ENCODE results near the gene RIBC2.
"Not testable (repeated sequence)": the region's sequence is repeated elsewhere in the genome, so short reads cannot be mapped to it uniquely, and the experiment has no call there.

The RIBC2 gene

DNA sequence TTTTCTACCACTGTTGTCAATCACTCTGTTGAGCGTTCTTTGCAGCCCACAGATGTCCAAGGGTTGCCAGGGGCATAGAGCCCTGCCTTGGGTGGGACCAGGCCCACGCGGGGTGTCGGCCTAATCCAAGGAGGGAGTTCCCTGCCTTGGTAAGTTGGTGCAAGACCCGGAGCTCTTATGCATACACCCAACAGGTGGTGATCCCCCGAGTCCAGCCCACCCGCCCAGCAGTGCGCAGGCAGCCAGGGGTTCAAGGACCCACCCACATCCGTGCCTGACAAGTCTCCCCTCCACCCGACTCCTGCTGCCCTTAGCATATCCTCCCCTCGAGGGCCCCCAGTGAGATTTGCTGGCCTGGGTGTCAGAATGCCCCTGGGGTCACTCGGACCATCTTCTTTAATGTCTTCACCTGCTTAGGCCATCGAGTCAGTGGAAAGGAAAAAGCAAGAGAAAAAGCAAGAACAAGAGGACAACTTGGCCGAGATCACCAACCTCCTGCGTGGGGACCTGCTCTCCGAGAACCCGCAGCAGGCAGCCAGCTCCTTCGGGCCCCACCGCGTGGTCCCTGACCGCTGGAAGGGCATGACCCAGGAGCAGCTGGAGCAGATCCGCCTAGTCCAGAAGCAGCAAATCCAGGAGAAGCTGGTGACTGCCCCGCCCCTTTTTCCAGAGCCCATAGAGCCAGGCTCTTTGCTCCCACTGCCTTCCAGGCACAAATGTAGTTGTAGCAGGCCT is 12.2 kb downstream of the RIBC2 start:
- peak; percentile 41 for DNase-seq

DNA sequence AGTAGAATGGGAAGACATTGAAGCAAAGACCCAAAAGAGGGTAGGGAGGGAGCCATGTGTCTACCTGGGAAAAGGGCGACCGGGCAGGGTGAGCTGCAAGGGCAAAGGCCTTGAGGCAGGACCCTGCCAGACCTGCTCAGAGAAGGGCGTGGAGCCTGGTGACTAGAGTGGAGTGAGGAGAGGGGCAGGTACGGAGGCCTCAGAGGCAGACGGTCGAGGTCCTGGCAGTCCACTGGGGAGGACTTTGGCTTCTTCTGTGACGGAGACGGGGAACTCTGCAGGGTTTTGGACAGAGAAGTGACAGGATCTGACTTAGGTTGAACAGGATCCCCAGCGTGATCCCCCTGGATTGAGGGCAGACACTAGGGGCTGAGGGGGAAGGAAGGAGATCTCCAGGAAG is 12.9 kb downstream of the RIBC2 start:
- DNase-seq: peak; percentile 21

DNA sequence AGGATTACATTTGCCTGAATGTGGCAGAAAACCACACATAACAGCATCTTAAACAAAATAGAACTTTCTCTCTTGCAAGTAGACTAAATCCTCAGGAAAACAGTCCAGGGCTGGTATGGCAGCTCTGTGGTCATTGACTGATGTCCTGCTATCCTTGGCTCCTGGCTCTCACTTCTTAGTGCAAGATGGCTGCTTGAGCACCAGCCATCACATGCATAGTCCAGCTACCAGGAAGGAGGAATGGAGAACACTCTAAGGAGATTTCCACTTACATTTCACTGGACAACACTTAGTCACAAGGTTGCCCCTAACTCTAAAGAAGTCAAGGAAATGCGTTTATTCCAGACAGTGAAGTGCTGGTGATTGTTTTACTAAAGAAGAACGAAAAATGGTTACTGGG is 13.6 kb downstream of the RIBC2 start:
- DNase-seq: peak; percentile 13

DNA sequence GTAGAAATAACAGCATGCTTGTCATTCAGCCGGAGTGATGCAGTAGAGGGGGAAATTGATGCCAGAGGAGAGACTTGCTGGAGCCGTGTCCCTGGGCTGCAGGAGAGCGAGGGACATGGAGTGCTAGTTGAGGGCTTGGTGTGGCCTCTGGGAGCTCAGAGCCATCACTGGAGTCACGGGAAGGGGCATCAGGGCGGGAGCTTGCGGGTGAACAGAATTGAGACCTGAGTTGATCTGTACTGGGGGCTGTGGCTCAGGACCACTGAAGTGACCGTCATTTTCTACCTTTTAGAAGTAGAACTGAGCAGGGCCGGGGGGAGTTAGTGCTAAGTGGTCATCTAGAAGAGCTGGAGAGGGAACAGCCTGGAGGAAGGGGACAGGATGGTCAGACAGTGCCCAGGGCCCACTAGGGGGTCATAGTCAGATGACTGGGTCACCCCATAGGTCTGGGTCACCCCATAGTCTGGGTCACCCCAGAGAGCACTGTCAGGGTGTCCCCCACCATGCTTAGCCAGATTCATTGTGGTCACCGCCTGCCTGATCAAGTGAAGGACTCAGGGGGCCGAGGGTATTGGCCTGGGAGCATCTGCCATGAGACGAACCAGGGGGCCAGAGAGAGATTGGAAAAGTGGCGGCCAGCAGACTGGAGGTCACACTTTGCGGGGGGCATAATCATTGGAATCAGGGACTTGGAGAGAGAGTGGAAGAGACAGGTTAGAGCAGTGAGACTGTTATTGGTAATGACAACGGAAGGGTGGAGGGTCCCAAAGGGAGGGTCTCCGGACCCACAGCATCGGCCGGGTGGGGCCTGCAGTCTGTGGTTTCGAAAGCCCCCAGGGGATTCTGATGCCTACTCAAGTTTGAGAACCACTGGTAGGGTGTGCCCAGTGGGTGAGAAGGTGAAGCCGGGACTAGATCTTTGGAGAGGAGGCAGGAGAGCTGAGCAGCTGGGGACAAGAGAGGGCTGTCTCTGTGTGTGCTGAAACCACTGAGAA is 15.2 kb downstream of the RIBC2 start:
- no peak for DNase-seq

DNA sequence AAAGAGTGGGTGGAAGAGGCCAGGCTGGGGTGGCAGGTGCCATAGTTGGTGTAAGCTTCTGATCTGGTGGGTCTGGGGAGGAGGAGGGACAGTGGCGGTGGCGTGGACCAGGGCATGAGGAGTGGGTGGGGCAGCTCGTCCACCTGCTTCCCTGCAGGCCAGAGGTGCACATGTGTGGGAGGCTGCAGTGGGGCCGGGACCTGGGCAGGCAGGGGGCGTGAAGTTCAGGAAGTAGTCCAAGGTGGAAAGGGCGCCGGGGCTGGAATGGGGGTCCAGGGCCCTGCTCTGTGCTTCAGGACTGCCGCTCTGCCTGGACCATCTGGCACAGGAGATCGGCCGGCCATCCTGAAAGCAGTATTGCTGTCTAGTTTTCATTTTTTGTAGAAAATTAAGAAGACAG is 15.9 kb downstream of the RIBC2 start:
- DNase-seq: no peak

DNA sequence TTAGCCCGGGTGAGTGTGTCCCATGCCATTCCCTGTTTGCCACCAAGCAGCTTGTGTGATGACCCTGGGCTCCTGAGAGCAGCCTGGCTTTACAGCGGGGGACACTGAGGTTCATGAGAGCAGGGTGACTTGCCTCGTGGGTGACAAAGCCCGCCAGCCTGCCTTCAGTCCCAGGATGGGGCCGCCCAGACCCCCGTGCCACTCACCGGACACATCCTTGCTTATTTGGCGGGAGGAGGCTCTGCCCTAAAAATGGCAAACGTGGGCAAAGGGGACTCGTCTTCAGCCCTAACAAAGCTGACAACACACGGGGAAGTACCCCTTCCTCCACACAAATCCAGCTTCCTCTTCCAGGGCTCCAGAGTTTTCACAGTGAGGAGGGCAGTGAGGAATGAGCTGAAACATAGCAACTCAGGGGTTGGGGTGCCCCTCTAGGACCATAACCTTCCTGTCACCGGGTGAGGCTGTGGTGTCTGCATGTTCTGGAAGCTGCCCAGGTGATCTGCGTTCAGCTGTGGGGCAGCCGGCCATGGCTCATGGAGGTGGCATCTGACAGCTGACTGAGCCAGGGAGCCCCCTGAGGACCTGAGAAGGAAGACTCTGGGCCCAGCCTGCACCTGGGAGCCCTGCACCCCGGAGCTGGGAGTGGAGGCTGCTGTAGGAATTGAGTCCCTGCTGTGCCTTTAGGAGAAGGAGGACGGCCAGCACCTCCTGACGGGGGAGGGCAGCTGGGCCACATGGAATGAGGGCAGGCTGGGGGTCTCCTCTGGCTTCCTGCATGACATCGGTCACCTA is 16.7 kb downstream of the RIBC2 start:
- DNase-seq: no peak

DNA sequence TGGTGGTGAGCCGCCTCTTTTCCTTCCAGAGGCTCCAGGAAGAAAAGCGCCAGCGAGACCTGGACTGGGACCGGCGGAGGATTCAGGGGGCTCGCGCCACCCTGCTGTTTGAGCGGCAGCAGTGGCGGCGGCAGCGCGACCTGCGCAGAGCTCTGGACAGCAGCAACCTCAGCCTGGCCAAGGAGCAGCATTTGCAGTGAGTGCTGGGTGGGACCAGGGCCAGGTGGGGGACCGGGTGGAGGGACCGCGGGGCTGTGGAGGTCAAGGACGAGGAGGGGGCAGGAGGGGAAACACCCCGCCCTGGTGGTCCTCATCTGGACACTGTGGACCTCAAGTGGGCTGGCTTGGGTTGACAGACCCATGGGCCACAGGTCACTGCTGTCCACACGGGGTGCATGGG is 17.4 kb downstream of the RIBC2 start:
- no peak for DNase-seq

DNA sequence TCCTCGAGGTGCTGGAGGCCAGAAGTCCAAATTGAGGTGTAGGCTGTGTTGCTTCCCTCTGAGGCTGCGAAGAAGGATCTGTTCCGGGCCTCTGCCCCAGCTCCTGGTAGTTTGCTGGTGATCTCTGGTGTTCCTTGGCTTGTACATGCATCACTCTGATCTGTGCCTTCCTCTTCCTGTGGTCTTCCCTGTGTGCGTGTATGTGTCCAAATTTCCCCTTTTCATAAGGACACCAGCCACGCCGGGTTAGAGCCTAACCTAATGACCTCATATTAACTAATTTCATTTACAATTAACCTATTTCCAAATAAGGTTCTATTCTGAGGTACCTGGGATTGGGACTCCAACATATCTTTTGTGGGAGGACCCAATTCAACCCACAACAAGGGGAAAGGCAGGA is 21.5 kb downstream of the RIBC2 start:
- DNase-seq: no peak

DNA sequence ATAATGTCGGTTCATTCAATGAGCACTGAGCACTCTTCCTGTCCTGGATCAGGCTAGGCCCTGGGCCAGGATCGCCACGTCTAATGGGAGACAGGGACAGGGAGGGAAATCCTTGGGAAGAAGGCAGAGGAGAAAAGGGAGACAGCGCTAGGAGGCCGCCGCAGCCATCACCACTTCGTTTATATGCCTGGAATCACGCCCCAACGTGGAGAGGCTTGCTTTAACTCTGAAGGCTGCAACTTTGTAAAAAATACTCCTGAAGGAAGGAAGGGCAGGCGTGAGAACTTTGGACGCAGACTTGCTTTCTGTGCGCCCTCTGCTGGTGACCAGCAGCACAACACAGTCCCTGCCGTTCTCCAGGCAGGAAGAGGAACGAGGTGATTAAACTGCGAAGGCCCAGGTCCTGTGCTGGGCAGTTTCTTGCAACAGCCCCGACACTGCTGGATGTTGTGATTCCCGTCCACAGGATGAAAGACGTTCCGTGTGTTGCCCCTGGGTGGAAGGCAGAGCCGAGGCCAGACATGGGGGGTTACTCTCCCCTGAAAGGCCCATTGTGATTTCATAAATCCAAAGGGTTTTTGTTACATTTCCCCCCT is 22.1 kb downstream of the RIBC2 start:
- DNase-seq: peak; percentile 94

DNA sequence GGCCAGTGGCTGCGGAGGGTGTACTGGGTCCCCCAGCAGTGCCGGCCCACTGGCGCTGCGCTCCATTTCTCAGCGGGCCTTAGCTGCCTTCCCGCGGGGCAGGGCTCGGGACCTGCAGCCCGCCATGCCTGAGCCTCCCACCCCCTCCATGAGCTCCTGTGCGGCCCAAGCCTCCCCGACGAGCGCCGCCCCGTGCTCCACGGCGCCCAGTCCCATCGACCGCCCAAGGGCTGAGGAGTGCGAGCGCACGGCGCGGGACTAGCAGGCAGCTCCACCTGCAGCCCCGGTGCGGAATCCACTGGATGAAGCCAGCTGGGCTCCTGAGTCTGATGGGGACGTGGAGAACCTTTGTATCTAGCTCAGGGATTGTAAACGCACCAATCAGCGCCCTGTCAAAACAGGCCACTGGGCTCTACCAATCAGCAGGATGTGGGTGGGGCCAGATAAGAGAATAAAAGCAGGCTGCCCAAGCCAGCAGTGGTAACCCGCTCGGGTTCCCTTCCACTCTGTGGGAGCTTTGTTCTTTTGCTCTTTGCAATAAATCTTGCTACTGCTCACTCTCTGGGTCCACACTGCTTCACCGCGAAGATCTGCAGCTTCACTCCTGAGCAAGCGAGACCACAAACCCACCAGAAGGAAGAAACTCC is 23.5 kb downstream of the RIBC2 start:
- not testable (repeated sequence) for DNase-seq

DNA sequence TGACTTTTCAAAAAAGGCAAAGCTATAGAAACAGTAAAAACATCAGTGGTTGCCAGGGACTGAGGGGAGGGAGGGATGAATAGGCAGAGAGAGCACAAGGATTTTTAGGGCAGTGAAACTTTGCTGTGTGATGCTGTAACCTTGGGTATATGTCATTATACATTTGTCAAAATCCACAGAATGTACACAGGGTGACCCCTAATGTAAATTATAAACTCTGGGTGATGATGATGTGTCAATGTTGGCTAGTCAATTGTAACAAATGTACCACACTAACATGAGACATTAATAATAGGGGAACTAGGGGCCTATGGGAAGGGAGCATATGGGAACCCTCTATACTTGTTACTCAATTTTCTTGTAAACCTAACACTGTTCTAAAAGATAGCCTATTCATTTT is 24.8 kb downstream of the RIBC2 start:
- no peak for DNase-seq

DNA sequence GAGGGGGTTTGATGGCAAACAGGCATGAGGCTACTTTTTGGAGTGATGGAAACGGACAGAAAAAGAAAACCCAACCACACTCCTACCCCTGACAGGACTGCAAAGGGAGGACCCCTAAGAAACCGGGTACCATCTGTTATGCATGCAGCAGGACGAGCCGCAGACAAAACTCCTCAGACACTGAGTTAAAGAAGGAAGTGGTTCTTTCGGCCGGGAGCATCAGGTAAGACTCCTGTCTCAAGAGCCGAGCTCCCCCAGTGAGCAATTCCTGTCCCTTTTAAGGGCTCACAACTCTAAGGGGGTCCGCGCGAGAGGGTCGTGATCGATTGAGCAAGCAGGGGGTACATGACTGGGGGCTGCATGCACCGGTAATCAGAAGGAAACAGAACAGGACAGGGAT is 27.2 kb downstream of the RIBC2 start:
- DNase-seq: not testable (repeated sequence)

DNA sequence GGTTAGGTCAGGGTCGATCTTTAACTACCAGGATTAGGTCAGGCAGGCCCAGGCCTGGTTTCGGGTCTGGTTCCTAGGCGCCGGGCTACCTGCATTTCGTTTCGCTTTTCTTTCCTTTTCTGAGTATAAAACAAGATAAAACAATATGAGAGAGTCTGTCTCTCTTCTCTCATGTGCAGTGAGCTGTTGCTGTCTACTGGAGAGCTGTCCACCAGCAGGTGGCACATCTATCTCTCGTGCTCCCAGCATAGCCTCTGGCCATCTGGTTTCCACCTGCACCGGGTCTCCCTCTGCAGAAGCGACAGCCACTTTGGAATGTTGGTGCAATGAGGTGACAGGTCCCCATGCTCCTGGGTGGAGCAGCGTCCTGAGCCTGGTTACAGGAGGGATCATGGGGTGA is 27.6 kb downstream of the RIBC2 start:
- peak; percentile 82 for DNase-seq

DNA sequence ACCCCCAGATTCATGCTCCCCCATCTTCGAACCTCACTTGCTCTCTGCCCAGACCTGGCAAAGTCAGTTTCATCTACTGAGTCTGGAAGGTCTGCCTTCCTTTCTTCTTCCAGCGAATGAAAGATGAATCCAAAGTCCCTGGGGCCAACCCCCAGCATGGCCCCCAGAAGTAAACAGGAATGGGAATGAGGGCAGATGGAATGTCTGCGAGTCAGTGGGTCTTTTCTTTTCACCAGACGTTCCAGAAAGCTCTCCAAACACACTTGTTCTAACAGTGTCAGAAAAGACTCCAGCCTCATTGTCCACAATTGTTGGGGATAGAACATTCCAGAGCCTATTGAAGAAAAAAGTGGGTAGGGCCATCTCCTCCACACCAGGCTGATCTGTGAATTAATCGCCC is 28.6 kb downstream of the RIBC2 start:
- DNase-seq: no peak

DNA sequence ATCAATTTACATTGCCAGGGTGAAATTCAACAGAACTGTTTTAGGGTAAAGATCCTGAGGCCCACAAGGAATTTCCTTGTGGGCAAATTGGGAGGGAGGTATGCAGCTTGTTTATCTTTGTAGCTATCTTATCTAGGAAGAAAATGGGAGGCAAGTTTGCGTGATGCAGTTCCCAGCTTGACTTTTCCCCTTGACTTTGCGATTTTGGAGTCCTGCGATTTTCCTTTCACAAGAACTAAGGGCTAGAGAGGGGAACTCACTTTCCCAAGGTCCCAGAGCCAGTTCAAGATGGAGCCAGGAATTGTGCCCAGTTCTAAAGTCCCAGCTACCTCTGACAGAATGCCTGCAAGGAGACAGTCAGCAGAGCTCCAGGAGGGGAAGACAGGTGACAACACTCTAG is 30.7 kb downstream of the RIBC2 start:
- peak; percentile 77 for DNase-seq

DNA sequence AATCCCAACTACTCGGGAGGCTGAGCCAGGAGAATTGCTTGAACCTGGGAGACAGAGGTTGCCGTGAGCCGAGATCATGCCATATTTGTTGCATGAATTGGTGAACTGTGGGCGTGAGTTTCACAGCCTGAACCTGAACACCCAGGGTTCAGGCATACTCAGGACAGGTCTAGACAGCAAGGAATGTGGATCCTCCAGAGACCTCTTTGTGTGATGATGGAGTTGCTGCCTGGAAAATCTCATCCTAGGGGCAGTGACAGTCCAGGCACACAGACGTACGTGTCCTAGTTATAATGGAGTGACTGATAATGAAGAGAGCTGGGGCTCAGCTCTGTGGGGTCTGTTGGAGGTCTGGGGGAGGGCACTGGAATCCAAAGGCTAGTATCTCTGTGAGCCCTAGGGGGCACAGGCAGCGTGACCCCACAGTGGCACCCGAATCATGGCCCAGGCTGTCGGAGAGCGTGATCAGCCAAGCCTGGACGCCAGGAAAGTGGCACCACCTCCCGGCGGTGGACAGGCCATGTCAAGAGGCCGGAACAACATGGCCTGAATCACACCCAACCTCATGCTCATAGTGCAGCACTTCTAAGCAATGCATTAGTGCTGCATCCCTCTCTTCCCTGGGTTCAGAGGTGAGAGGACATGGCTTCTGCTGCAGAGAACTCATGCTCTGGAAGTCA is 31.7 kb downstream of the RIBC2 start:
- DNase-seq: peak; percentile 92

DNA sequence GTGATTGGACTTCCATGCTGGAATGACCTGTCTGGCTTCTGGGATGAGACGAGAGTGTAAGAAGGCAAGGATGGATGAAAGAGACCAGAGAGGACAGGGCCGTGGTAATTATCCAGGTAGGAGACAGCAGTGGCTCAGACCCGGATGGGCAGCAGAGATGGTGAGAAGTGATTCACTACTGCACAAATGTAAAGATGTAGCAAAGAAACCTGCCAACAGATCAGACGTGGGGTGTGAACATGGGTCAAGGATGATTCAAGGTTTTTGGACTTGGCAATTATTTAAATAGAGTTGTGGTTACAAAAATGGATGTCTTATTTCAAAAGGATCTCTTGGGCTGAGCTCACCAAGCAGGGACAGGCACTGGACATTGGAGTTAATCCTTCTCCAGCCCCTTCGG is 32.7 kb downstream of the RIBC2 start:
- no peak for DNase-seq

DNA sequence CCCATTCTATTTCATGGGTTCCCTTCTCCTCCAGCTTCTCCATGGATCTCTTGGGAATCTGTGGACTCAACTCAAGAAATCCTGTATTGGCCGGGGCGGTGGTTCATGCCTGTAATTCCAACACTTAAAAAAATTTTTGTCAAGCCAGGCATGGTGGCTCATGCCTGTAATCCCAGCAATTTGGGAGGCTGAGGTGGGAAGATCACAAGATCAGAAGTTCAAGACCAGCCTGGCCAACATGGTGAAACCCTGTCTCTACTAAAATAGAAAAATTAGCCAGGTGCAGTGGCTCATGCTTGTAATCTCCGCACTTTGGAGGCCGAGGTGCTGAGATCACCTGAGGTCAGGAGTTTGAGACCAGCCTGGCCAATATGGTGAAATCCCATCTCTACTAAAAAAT is 34.1 kb downstream of the RIBC2 start:
- DNase-seq: not testable (repeated sequence)

DNA sequence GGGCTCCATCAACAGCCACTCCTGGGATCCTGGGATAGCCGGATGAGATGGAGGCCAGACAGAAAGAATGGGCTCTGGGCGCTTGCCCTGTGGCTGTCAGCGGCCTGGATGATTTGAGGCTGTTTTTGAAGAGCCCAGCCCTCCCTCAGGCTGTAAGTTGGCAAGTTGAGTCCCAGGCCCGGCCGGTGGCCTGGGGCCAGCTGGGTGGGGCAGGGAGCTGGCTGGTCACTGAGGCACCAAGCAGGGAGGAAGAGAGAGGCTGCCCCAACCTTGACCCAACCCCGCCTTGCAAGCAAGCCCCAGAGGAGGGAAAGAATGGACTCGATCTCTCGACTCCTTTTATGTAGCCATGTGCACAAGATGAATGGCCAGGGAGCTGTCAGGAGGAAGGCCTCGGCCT is 34.9 kb downstream of the RIBC2 start:
- no peak for DNase-seq

DNA sequence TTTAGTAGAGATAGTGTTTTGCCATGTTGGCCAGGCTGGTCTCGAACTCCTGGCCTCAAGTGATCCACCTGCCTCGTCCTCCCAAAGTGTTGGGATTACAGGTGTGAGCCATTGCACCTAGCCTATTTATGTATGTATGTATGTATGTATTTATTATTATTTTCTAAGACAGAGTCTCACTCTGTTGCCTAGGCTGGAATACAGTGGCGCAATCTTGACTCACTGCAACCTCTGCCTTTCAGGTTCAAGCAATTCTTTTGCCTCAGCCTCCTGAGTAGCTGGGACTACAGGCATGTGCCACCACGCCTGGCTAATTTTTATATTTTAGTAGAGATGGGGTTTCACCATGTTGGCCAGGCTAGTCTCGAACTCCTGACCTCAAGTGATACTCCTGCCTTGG is 35.9 kb downstream of the RIBC2 start:
- not testable (repeated sequence) for DNase-seq

DNA sequence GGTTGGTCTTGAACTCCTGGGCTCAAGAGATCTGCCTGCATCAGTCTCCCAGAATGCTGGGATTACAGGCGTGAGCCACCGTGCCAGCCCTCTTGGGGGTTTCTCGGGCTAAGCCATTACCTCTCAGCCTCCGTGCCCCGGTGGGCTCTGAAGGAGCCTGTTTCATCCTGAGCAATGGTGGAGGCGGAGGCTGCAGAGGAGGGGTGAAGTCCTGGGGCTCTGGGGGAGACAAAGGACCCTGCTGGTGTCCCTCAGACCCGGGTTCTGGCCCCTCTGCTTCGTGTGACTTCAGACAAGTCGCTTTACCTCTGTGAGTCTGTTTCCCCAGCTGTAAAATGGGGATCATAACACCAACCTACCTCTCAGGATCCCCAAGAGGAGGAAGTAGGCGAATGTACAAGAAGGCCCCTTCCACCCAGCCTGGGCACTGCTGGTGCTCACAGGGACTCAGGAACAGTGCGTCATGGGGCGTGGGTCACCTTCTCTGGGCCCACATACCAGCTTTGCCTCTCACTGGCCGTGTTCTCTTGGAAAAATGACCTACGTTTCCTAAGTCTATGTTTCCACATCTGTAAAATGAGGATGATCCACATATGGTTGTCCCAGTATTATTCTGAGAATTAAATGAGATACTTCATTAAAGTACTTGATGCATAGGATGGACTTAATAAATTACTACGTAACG is 36.8 kb downstream of the RIBC2 start:
- DNase-seq: no peak
